Liver (tissue), 9 donors: Measurements from ENCODE around the gene PNPLA1. TPM values are rescaled to one million over a fixed set of nuclear protein-coding genes. Genes with fewer than 3 reads are reported as not detected.

Experiments
- DNase-seq: peaks from one replicate; pipeline ENCODE4 v3.0.0-alpha.2; 2017; ENCODE audit warnings: low spot score
- H3K27ac ChIP-seq, 2 donors: one replicate each; pipeline ENCODE4 v1.7.0; 2013; ENCODE audit warnings: inconsistent platforms in 2 of 2, low read length in 2 of 2, control low read depth in 1 of 2, low read depth in 1 of 2, mild to moderate bottlenecking in 1 of 2
- H3K27me3 ChIP-seq, 4 donors: one replicate each; pipeline versions ENCODE4 v1.6.1 to v1.7.0; 2013; ENCODE audit warnings: low read length in 3 of 4, inconsistent platforms in 1 of 4, mild to moderate bottlenecking in 1 of 4, moderate library complexity in 1 of 4; ENCODE audit not compliant: control insufficient read depth in 4 of 4, insufficient read depth in 4 of 4
- H3K36me3 ChIP-seq, 4 donors: one replicate each; pipeline versions ENCODE4 v1.6.1 to v1.7.0; 2013; ENCODE audit warnings: low read length in 3 of 4, mild to moderate bottlenecking in 3 of 4, low read depth in 1 of 4, moderate library complexity in 1 of 4; ENCODE audit not compliant: control insufficient read depth in 4 of 4, insufficient read depth in 3 of 4
- H3K4me1 ChIP-seq, 4 donors: one replicate each; pipeline versions ENCODE4 v1.6.1 to v1.7.0; 2013; ENCODE audit warnings: low read length in 3 of 4, mild to moderate bottlenecking in 3 of 4, moderate library complexity in 1 of 4; ENCODE audit not compliant: control insufficient read depth in 4 of 4, insufficient read depth in 4 of 4
- H3K4me3 ChIP-seq, 3 donors: one replicate each; pipeline versions ENCODE4 v1.6.1 to v1.7.0; 2013; ENCODE audit warnings: low read length in 3 of 3, control low read depth in 1 of 3, low read depth in 1 of 3, mild to moderate bottlenecking in 1 of 3
- H3K9ac ChIP-seq, 2 donors: one replicate each; pipeline ENCODE4 v1.7.0; 2013; ENCODE audit warnings: low read length in 2 of 2, mild to moderate bottlenecking in 2 of 2, moderate library complexity in 2 of 2, control low read depth in 1 of 2, low read depth in 1 of 2
- H3K9me3 ChIP-seq, 4 donors: one replicate each; pipeline versions ENCODE4 v1.6.1 to v1.7.0; 2013; ENCODE audit warnings: low read length in 3 of 4; ENCODE audit not compliant: control insufficient read depth in 4 of 4
- ATF3 ChIP-seq: IDR thresholded peaks from 2 replicates; pipeline ENCODE4 v1.6.1; 2016; ENCODE audit warnings: antibody characterized with exemption
- EGR1 ChIP-seq, 2 donors: IDR thresholded peaks; 2 replicates each; pipeline ENCODE4 v1.6.1; 2016 to 2018; ENCODE audit warnings: antibody characterized with exemption in 2 of 2, low read depth in 2 of 2
- FOXA2 ChIP-seq: IDR thresholded peaks from 2 replicates; pipeline ENCODE4 v1.6.1; 2016; ENCODE audit warnings: antibody characterized with exemption
- GABPA ChIP-seq, 2 donors: IDR thresholded peaks in 1 of 2; conservative IDR thresholded peaks in 1 of 2; 2 replicates each; pipeline ENCODE4 v1.6.1; 2016; ENCODE audit warnings: antibody characterized with exemption in 2 of 2, mild to moderate bottlenecking in 1 of 2, moderate library complexity in 1 of 2
- HNF4G ChIP-seq: IDR thresholded peaks from 2 replicates; pipeline ENCODE4 v1.6.1; 2016; ENCODE audit warnings: antibody characterized with exemption
- JUND ChIP-seq, 2 donors: IDR thresholded peaks; 2 replicates each; pipeline ENCODE4 v1.6.1; 2016; ENCODE audit warnings: antibody characterized with exemption in 2 of 2
- MAX ChIP-seq: IDR thresholded peaks from 2 replicates; pipeline ENCODE4 v1.6.1; 2016; ENCODE audit warnings: antibody characterized with exemption
- NR2F2 ChIP-seq: IDR thresholded peaks from 2 replicates; pipeline ENCODE4 v1.6.1; 2016; ENCODE audit warnings: antibody characterized with exemption
- RAD21 ChIP-seq, 2 donors: IDR thresholded peaks; 2 replicates each; pipeline ENCODE4 v1.6.1; 2016; ENCODE audit warnings: antibody characterized with exemption in 2 of 2, mild to moderate bottlenecking in 2 of 2
- RXRA ChIP-seq, 2 donors: IDR thresholded peaks; 2 replicates each; pipeline ENCODE4 v1.6.1; 2017 to 2018; ENCODE audit warnings: antibody characterized with exemption in 2 of 2, mild to moderate bottlenecking in 1 of 2
- SP1 ChIP-seq: IDR thresholded peaks from 2 replicates; pipeline ENCODE4 v1.6.1; 2018; ENCODE audit warnings: antibody characterized with exemption, mild to moderate bottlenecking
- WGBS: extraction: QIAGEN DNeasy Blood & Tissue Kit; methylation state at CpG from one replicate; pipeline ENCODE4 v1.1.7; 2013; 5-methylcytosine and 5-hydroxymethylcytosine counted together
- polyA plus RNA-seq, 2 donors: library from polyadenylated mRNA; stranded (reverse) in 1 of 2; unstranded in 1 of 2; fragments of 200-250 nt in 1 of 2; fragments of >200 nt in 1 of 2; fragmentation: Nextera tagmentation in 1 of 2; extraction: Ambion mirVana in 1 of 2; gene quantifications; one replicate each; pipeline versions ENCODE4 v1.2.1 to v1.2.3, GENCODE V29; 2013 to 2015
- total RNA-seq, 2 donors: library from RNA; depleted of rRNA; stranded (reverse); fragments of >200 nt; gene quantifications; one replicate each; pipeline ENCODE4 v1.2.3, GENCODE V29; 2014
- TF ChIP-seq, protein P1 (sequence below): IDR thresholded peaks from 2 replicates; pipeline ENCODE4 v1.6.1; 2016; ENCODE audit warnings: antibody characterized with exemption
- TF ChIP-seq, protein P2 (sequence below): IDR thresholded peaks from 2 replicates; pipeline ENCODE4 v1.6.1; 2016; ENCODE audit warnings: antibody characterized with exemption, mild to moderate bottlenecking
- donor health status: healthy.
- donor health status: healthy.
- donor health status: healthy.
- donor health status: healthy.
- donor health status: healthy.

The PNPLA1 gene
- total and polyA plus RNA-seq, 4 donors: 0.07 to 0.14 (median 0.08) TPM; not detected in 1

GRCh38 chr6:36277946-36278470 lies 8.1 kb downstream of the PNPLA1 start:
- TF ChIP-seq JUND (IDR thresholded peaks at IDR 0.05) (no peak), ATF3 (no peak), RXRA (IDR thresholded peaks at IDR 0.05) (no peak), EGR1 (IDR thresholded peaks at IDR 0.05; ENCODE audit: low read depth in 2 of 2) (no peak), NR2F2 (no peak), HNF4G (no peak)
- WGBS: 77% methylated on average over 2 of the region's 2 CpGs
- Histone ChIP-seq H3K27me3 (peaks cover 0 to 4% (median 2%) of the 10 kb centered on the region in 4 donors), H3K9me3 (no peaks in the 10 kb centered on the region), H3K27ac (no peak overlapping the region), H3K4me3 (no peak overlapping the region), H3K36me3 (no peaks in the 10 kb centered on the region), H3K9ac (no peak overlapping the region), H3K4me1 (no peaks in the 10 kb centered on the region)
- no peak for DNase-seq

GRCh38 chr6:36280467-36280866 lies 10.6 kb downstream of the PNPLA1 start:
- no peak for TF ChIP-seq ATF3
- no peak for TF ChIP-seq EGR1 (IDR thresholded peaks at IDR 0.05; ENCODE audit: low read depth in 2 of 2)
- Histone ChIP-seq H3K27ac (no peak overlapping the region), H3K4me1 (no peaks in the 10 kb centered on the region), H3K9me3 (peaks cover 0 to 3% (median 0%) of the 10 kb centered on the region in 4 donors), H3K27me3 (peaks cover 0 to 11% (median under 1%) of the 10 kb centered on the region in 4 donors), H3K4me3 (no peak overlapping the region), H3K36me3 (no peaks in the 10 kb centered on the region), H3K9ac (no peak overlapping the region)
- DNase-seq: no peak
- WGBS: 69% methylated on average over 3 of the region's 3 CpGs

DNA sequence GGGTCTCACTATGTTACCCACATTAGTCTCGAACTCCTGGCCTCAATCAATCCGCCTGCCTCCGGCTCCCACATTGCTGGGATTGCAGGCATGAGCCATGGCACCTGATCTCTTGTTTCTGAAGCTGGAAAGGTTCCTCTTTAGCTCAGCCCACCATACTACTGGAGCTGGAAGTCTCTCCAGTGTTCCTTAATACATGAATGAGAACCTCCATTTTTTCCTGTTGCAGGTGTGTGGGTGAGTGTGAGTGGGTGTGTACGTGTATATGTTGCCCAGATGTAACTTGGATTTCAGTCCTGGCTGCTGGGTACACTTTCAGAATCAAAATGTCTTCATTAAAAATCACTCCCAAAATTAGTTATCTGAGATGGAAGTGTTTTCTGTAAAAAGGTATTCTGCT lies 11.1 kb downstream of the PNPLA1 start:
- Histone ChIP-seq H3K4me1 (no peaks in the 10 kb centered on the region), H3K27ac (no peak overlapping the region), H3K9me3 (peaks cover 0 to 3% (median 0%) of the 10 kb centered on the region in 4 donors), H3K36me3 (no peaks in the 10 kb centered on the region), H3K27me3 (peaks cover 0 to 13% (median 3%) of the 10 kb centered on the region in 4 donors), H3K9ac (no peak overlapping the region), H3K4me3 (no peak overlapping the region)
- 88% methylated on average over 4 of the region's 4 CpGs for WGBS
- TF ChIP-seq SP1: no peak
- no peak for TF ChIP-seq GABPA (IDR thresholded peaks at IDR 0.05 in 1 of 2, conservative IDR thresholded peaks at IDR 0.05 in 1 of 2)
- no peak for TF ChIP-seq ATF3
- TF ChIP-seq MAX: no peak
- no peak for TF ChIP-seq HNF4G
- no peak for TF ChIP-seq FOXA2
- TF ChIP-seq RAD21 (IDR thresholded peaks at IDR 0.05): no peak
- TF ChIP-seq, protein P1, sequence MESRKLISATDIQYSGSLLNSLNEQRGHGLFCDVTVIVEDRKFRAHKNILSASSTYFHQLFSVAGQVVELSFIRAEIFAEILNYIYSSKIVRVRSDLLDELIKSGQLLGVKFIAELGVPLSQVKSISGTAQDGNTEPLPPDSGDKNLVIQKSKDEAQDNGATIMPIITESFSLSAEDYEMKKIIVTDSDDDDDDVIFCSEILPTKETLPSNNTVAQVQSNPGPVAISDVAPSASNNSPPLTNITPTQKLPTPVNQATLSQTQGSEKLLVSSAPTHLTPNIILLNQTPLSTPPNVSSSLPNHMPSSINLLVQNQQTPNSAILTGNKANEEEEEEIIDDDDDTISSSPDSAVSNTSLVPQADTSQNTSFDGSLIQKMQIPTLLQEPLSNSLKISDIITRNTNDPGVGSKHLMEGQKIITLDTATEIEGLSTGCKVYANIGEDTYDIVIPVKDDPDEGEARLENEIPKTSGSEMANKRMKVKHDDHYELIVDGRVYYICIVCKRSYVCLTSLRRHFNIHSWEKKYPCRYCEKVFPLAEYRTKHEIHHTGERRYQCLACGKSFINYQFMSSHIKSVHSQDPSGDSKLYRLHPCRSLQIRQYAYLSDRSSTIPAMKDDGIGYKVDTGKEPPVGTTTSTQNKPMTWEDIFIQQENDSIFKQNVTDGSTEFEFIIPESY: no peak
- no peak for TF ChIP-seq JUND (IDR thresholded peaks at IDR 0.05)
- TF ChIP-seq, protein P2, sequence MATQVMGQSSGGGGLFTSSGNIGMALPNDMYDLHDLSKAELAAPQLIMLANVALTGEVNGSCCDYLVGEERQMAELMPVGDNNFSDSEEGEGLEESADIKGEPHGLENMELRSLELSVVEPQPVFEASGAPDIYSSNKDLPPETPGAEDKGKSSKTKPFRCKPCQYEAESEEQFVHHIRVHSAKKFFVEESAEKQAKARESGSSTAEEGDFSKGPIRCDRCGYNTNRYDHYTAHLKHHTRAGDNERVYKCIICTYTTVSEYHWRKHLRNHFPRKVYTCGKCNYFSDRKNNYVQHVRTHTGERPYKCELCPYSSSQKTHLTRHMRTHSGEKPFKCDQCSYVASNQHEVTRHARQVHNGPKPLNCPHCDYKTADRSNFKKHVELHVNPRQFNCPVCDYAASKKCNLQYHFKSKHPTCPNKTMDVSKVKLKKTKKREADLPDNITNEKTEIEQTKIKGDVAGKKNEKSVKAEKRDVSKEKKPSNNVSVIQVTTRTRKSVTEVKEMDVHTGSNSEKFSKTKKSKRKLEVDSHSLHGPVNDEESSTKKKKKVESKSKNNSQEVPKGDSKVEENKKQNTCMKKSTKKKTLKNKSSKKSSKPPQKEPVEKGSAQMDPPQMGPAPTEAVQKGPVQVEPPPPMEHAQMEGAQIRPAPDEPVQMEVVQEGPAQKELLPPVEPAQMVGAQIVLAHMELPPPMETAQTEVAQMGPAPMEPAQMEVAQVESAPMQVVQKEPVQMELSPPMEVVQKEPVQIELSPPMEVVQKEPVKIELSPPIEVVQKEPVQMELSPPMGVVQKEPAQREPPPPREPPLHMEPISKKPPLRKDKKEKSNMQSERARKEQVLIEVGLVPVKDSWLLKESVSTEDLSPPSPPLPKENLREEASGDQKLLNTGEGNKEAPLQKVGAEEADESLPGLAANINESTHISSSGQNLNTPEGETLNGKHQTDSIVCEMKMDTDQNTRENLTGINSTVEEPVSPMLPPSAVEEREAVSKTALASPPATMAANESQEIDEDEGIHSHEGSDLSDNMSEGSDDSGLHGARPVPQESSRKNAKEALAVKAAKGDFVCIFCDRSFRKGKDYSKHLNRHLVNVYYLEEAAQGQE: no peak
- TF ChIP-seq RXRA (IDR thresholded peaks at IDR 0.05): no peak
- DNase-seq: no peak
